ENCODE results near the gene POLG2. TPM values are rescaled to one million over a fixed set of nuclear protein-coding genes. Genes with fewer than 3 reads are reported as not detected.

POLG2 gene
- polyA plus RNA-seq, 1 donor from 2014 or later = 16.9 TPM

- Histone ChIP-seq H3K9me3 (ENCODE audit: low read length) (no peaks in the 10 kb centered on the region), H3K27me3 (ENCODE audit: insufficient read depth, low read depth, low read length) (no peaks in the 10 kb centered on the region), H3K79me2 (replicated peaks; ENCODE audit: insufficient read depth, low read length) (peaks cover 78% of the 10 kb centered on the region), H3K9ac (ENCODE audit: low read length) (peak within 1 kb of the TSS; percentile 100), H3K27ac (ENCODE audit: low read length) (peak within 1 kb of the TSS; percentile 100), H4K20me1 (ENCODE audit: insufficient read depth) (peaks cover 15% of the 10 kb centered on the region), H2AFZ (ENCODE audit: low read depth, low read length) (peak within 1 kb of the TSS; percentile 63), H3K4me3 (ENCODE audit: low read length) (peak within 1 kb of the TSS; percentile 97), H3F3A (ENCODE audit: insufficient read depth, low read length, poor library complexity, severe bottlenecking) (peaks cover 8% of the 10 kb centered on the region), H3K36me3 (ENCODE audit: insufficient read depth, low read length) (peaks cover 20% of the 10 kb centered on the region), H3K9me2 (ENCODE audit: insufficient read depth, low read length) (no peaks in the 10 kb centered on the region), H3K4me2 (ENCODE audit: low read length) (peak within 1 kb of the TSS; percentile 97)
- TF ChIP-seq TAF1 (IDR thresholded peaks at IDR 0.05; ENCODE audit: low read depth) = peak; percentile 64
- peak; percentile 83 for TF ChIP-seq POLR2AphosphoS5 (IDR thresholded peaks at IDR 0.05)
- peak; percentile 3 for TF ChIP-seq SMC3 (conservative IDR thresholded peaks at IDR 0.05; ENCODE audit: poor library complexity)
- TF ChIP-seq, protein P1, sequence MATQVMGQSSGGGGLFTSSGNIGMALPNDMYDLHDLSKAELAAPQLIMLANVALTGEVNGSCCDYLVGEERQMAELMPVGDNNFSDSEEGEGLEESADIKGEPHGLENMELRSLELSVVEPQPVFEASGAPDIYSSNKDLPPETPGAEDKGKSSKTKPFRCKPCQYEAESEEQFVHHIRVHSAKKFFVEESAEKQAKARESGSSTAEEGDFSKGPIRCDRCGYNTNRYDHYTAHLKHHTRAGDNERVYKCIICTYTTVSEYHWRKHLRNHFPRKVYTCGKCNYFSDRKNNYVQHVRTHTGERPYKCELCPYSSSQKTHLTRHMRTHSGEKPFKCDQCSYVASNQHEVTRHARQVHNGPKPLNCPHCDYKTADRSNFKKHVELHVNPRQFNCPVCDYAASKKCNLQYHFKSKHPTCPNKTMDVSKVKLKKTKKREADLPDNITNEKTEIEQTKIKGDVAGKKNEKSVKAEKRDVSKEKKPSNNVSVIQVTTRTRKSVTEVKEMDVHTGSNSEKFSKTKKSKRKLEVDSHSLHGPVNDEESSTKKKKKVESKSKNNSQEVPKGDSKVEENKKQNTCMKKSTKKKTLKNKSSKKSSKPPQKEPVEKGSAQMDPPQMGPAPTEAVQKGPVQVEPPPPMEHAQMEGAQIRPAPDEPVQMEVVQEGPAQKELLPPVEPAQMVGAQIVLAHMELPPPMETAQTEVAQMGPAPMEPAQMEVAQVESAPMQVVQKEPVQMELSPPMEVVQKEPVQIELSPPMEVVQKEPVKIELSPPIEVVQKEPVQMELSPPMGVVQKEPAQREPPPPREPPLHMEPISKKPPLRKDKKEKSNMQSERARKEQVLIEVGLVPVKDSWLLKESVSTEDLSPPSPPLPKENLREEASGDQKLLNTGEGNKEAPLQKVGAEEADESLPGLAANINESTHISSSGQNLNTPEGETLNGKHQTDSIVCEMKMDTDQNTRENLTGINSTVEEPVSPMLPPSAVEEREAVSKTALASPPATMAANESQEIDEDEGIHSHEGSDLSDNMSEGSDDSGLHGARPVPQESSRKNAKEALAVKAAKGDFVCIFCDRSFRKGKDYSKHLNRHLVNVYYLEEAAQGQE (IDR thresholded peaks at IDR 0.05; ENCODE audit: borderline replicate concordance) = peak; percentile 91
- TF ChIP-seq EP300 (conservative IDR thresholded peaks at IDR 0.05; ENCODE audit: poor library complexity, severe bottlenecking) = peak; percentile 62
- TF ChIP-seq CTCF (IDR thresholded peaks at IDR 0.05; ENCODE audit: poor library complexity, severe bottlenecking) = no peak
- TF ChIP-seq EZH2 (IDR thresholded peaks at IDR 0.05; ENCODE audit: borderline replicate concordance, insufficient read depth, low read length, poor library complexity, severe bottlenecking) = no peak
- TF ChIP-seq MXI1 (conservative IDR thresholded peaks at IDR 0.05; ENCODE audit: poor library complexity, severe bottlenecking) = peak; percentile 73
Measured at GRCh38 chr17:64506576-64507412, 9.9 kb upstream of the POLG2 start, which contains the start of gene CEP95. TSS of gene CEP95 (plus strand) at chr17:64506977. CDS start at chr17:64507098, 121 bp downstream.

GRCh38 chr17:64506201-64506575 is 9.3 kb upstream of the POLG2 start, which contains the start of gene DDX5:
TSS of gene DDX5 (minus strand) at chr17:64506289. CDS start at chr17:64506119, 170 bp downstream.
- peaks cover 20% of the 10 kb centered on the region for H4K20me1 ChIP-seq (ENCODE audit: insufficient read depth)
- peaks cover 82% of the 10 kb centered on the region for H3K79me2 ChIP-seq (replicated peaks; ENCODE audit: insufficient read depth, low read length)
- TF ChIP-seq TAF1 (IDR thresholded peaks at IDR 0.05; ENCODE audit: low read depth) = peak; percentile 65
- no peak for TF ChIP-seq CTCF (IDR thresholded peaks at IDR 0.05; ENCODE audit: poor library complexity, severe bottlenecking)
- TF ChIP-seq, protein P1 (IDR thresholded peaks at IDR 0.05; ENCODE audit: borderline replicate concordance) = peak; percentile 91
- peak; percentile 99 for TF ChIP-seq POLR2AphosphoS5 (IDR thresholded peaks at IDR 0.05)
- no peak for TF ChIP-seq SMC3 (conservative IDR thresholded peaks at IDR 0.05; ENCODE audit: poor library complexity)
- no peaks in the 10 kb centered on the region for H3K27me3 ChIP-seq (ENCODE audit: insufficient read depth, low read depth, low read length)
- no peaks in the 10 kb centered on the region for H3K9me3 ChIP-seq (ENCODE audit: low read length)
- no peak within 1 kb of the TSS for H3K4me2 ChIP-seq (ENCODE audit: low read length)
- H3K27ac ChIP-seq (ENCODE audit: low read length) = peak within 1 kb of the TSS; percentile 100
- H3K9ac ChIP-seq (ENCODE audit: low read length) = peak within 1 kb of the TSS; percentile 100
- H3K9me2 ChIP-seq (ENCODE audit: insufficient read depth, low read length) = no peaks in the 10 kb centered on the region
- peaks cover 8% of the 10 kb centered on the region for H3F3A ChIP-seq (ENCODE audit: insufficient read depth, low read length, poor library complexity, severe bottlenecking)
- peaks cover 20% of the 10 kb centered on the region for H3K36me3 ChIP-seq (ENCODE audit: insufficient read depth, low read length)
- H2AFZ ChIP-seq (ENCODE audit: low read depth, low read length) = peak within 1 kb of the TSS; percentile 63
- peak within 1 kb of the TSS; percentile 97 for H3K4me3 ChIP-seq (ENCODE audit: low read length)
